GM18499 (cell line): Measurements from ENCODE around the gene TMEM154.

ENCODE experiments used
- ATAC-seq: cut with Tn5 transposase; IDR thresholded peaks from one replicate; pipeline ENCODE4 v1.9.1; 2021; ENCODE audit warnings: moderate number of reproducible peaks; ENCODE audit not compliant: insufficient read depth, unreplicated experiment

TMEM154 gene

GRCh38 chr4:152697284-152698088 is 17.7 kb upstream of the TMEM154 start:
- ATAC-seq = no peak

- ATAC-seq = peak; percentile 98
These were observed 17.0 kb upstream of the TMEM154 start for GRCh38 chr4:152696764-152697261.

- ATAC-seq = no peak
These were observed 14.1 kb upstream of the TMEM154 start for GRCh38 chr4:152693871-152694270.

- no peak for ATAC-seq
These were observed 12.0 kb upstream of the TMEM154 start for GRCh38 chr4:152691761-152692160.

- ATAC-seq = no peak
These were observed 11.2 kb upstream of the TMEM154 start for GRCh38 chr4:152690706-152691651.

- no peak for ATAC-seq
These were observed 10.1 kb upstream of the TMEM154 start for GRCh38 chr4:152689615-152690501.

- no peak for ATAC-seq
These were observed 8.3 kb upstream of the TMEM154 start for GRCh38 chr4:152687974-152688599.

GRCh38 chr4:152686452-152687013 is 6.7 kb upstream of the TMEM154 start:
- ATAC-seq = no peak

GRCh38 chr4:152684587-152684986 is 4.8 kb upstream of the TMEM154 start:
- ATAC-seq = no peak

GRCh38 chr4:152684007-152684406 is 4.2 kb upstream of the TMEM154 start:
- ATAC-seq = no peak

GRCh38 chr4:152682143-152682941 is 2.5 kb upstream of the TMEM154 start:
- ATAC-seq = no peak

- ATAC-seq = no peak
These were observed 1.3 kb upstream of the TMEM154 start for GRCh38 chr4:152680988-152681603.

- no peak for ATAC-seq
These were observed 956 bp downstream of the TMEM154 start for GRCh38 chr4:152678841-152679240.

- no peak for ATAC-seq
These were observed 2.7 kb downstream of the TMEM154 start for GRCh38 chr4:152677117-152677516.

GRCh38 chr4:152676052-152676854 is 3.5 kb downstream of the TMEM154 start:
- no peak for ATAC-seq

- ATAC-seq = no peak
These were observed 5.4 kb downstream of the TMEM154 start for GRCh38 chr4:152674359-152674758.

- no peak for ATAC-seq
These were observed 6.3 kb downstream of the TMEM154 start for GRCh38 chr4:152673489-152673888.
